Naive thymus-derived CD4-positive, alpha-beta T cell (primary cell): Measurements from ENCODE around the gene TMEM87A. TPM values are rescaled to one million over a fixed set of nuclear protein-coding genes. Genes with fewer than 3 reads are reported as not detected.
A peak's percentile ranks its signal among the peaks of the same experiment; 100 is the strongest.
"Not testable (repeated sequence)": the region's sequence is repeated elsewhere in the genome, so short reads cannot be mapped to it uniquely, and the experiment has no call there.

Source experiments
- ATAC-seq: fragments of 150-1000 bp; cut with Tn5 transposase; 2 replicates; pipeline ENCODE4 v1.10.0; 2021; ENCODE audit warnings: mild to moderate bottlenecking, moderate library complexity
- CTCF ChIA-PET: fragments of 350-600 bp; sonication (Branson Sonifier 250); formaldehyde crosslinking; loops from one replicate; lab custom pipeline; 2021; ENCODE audit warnings: antibody characterized with exemption; lab: Charles Lee
- POLR2A ChIA-PET: fragments of 350-600 bp; sonication (Branson Sonifier 250); formaldehyde crosslinking; loops from one replicate; lab custom pipeline; 2021; ENCODE audit warnings: antibody characterized with exemption, inconsistent platforms; lab: Charles Lee
- DNase-seq, 9 donors: peaks; one replicate each; pipeline versions ENCODE4 v3.0.0 to v3.0.0-alpha.2; 2020 to 2022; ENCODE audit warnings: mixed read lengths in 1 of 9
- H3K27ac ChIP-seq: one replicate; pipeline ENCODE4 v1.7.0; 2013; ENCODE audit warnings: mild to moderate bottlenecking, low read depth, low read length, moderate library complexity
- H3K27me3 ChIP-seq, 2 donors: one replicate each; pipeline ENCODE4 v1.7.0; 2013; ENCODE audit warnings: low read length in 2 of 2, mild to moderate bottlenecking in 2 of 2, moderate library complexity in 2 of 2; ENCODE audit not compliant: control insufficient read depth in 2 of 2, insufficient read depth in 2 of 2
- H3K36me3 ChIP-seq, 3 experiments: 1 replicate in 2 of 3; 2 replicates in 1 of 3; pipeline ENCODE4 v1.7.0; 2013; ENCODE audit warnings: low read length in 3 of 3, mild to moderate bottlenecking in 3 of 3, moderate library complexity in 1 of 3; ENCODE audit not compliant: insufficient read depth in 3 of 3, control insufficient read depth in 2 of 3
- H3K4me1 ChIP-seq, 2 donors: one replicate each; pipeline ENCODE4 v1.7.0; 2013; ENCODE audit warnings: low read length in 2 of 2, mild to moderate bottlenecking in 2 of 2, moderate library complexity in 1 of 2; ENCODE audit not compliant: control insufficient read depth in 2 of 2, insufficient read depth in 2 of 2
- H3K4me3 ChIP-seq: 2 replicates; pipeline ENCODE4 v1.7.0; 2013; ENCODE audit warnings: mild to moderate bottlenecking, low read length
- H3K9me3 ChIP-seq, 3 experiments: 1 replicate in 2 of 3; 2 replicates in 1 of 3; pipeline ENCODE4 v1.7.0; 2013; ENCODE audit warnings: low read length in 3 of 3; ENCODE audit not compliant: control insufficient read depth in 2 of 3
- H3K27ac Mint-ChIP-seq, 9 donors: one replicate each; pipeline ENCODE4 v1.8.0; 2020 to 2022; ENCODE audit warnings: mixed read lengths in 9 of 9, mild to moderate bottlenecking in 8 of 9, moderate library complexity in 5 of 9, inconsistent platforms in 2 of 9
- H3K27me3 Mint-ChIP-seq, 5 donors: one replicate each; pipeline ENCODE4 v1.8.0; 2021 to 2022; ENCODE audit warnings: mixed read lengths in 5 of 5, mild to moderate bottlenecking in 1 of 5
- H3K36me3 Mint-ChIP-seq, 5 donors: one replicate each; pipeline ENCODE4 v1.8.0; 2020 to 2022; ENCODE audit warnings: mixed read lengths in 5 of 5, mild to moderate bottlenecking in 3 of 5, inconsistent platforms in 1 of 5
- H3K4me1 Mint-ChIP-seq, 7 donors: one replicate each; pipeline ENCODE4 v1.8.0; 2020 to 2022; ENCODE audit warnings: mixed read lengths in 7 of 7, mild to moderate bottlenecking in 3 of 7, inconsistent platforms in 1 of 7
- H3K4me3 Mint-ChIP-seq, 10 donors: one replicate each; pipeline ENCODE4 v1.8.0; 2020 to 2022; ENCODE audit warnings: mild to moderate bottlenecking in 10 of 10, mixed read lengths in 10 of 10, moderate library complexity in 6 of 10, inconsistent platforms in 2 of 10
- H3K9me3 Mint-ChIP-seq, 11 donors: one replicate each; pipeline ENCODE4 v1.8.0; 2020 to 2022; ENCODE audit warnings: mixed read lengths in 11 of 11, mild to moderate bottlenecking in 4 of 11, inconsistent platforms in 1 of 11, moderate library complexity in 1 of 11
- intact Hi-C, 2 donors: fragments of 100-400 bp; cut with micrococcal nuclease; formaldehyde crosslinking; loops; one replicate each; pipeline ENCODE4 v1.15.1; 2023
- polyA plus RNA-seq, 2 donors: library from polyadenylated mRNA; unstranded; fragments of 300-500 nt; fragmentation: Illumina TruSeq; gene quantifications; one replicate each; pipeline ENCODE4 v1.2.3, GENCODE V29; 2021
- total RNA-seq, 6 experiments: library from RNA in 5 of 6; stranded (reverse) in 5 of 6; gene quantifications; 1 replicate in 5 of 6; 2 replicates in 1 of 6; pipeline ENCODE4 v1.2.3 and lab custom pipeline; 2021 to 2026

Gene TMEM87A
- total RNA-seq, result 10 to 100 TPM; 41.8 to 61.8 (median 53.7) TPM
- 10 to 100 TPM; 54.3 to 61.7 TPM for polyA plus RNA-seq
- total RNA-seq (lab: John Stamatoyannopoulos, UW), result 77.8 reads per million, percentile 80 among the genes with 10 or more reads in this experiment

DNA sequence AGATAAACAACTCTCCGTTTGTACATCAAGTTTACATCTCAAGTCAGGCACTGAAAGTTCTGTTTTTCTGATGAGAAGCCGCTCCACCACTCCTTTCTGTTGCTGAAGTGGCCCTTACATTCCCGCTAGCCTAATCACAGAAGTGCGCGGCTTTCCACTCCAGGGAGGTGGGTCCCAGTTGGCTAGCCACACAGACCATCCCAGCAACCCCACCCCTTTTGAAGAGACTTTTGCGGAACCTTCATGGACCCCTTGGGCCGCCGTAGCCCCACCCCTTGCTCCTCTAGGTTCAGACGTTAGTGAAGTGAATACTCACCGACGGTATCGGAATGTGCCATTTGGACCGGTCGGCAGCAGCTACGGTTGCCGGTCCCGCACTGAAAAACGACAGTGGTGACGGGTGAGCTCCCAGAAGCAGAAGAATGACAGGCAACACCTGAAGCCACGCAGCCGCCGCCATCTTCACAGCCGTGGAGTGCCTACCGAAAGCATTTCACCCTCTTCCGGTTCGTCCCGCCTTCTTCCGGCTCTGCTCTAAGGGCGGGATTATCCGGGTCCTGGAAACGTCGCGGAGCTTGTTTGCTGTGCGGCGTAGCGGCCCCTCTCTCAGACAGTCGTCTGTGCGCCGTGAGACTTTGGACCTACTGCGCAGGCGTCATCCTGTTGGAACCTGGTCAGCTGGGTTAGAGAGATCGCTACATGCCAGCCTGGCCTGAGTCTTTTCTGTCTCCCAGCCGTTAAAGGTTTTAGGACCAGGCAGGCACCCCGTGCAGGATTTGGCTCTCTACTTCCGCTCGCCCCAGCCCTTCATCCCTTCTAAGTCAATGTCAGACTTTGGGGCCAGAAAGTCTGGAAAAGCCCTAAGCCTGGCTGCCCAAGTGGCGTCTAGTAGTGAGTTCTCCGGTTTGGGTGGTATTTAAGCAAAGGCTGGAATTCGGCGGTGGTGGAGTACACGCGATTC lies at the start of gene TMEM87A, which contains the start of gene GANC:
Gene TMEM87A (minus strand): TSS at position 495 of the 961 bp plus-strand sequence. CDS start 35 bp downstream, at position 460.
Gene GANC (plus strand): TSS at position 263 of the 961 bp plus-strand sequence. CDS start 1,281 bp downstream, outside the sequence.
- peak; percentile 95 for ATAC-seq
- H3K36me3 Mint-ChIP-seq, result peaks cover 0 to 14% (median 5%) of the 10 kb centered on the region in 5 donors
- peaks cover 25 to 26% of the 10 kb centered on the region in 2 donors for H3K4me1 ChIP-seq

DNA sequence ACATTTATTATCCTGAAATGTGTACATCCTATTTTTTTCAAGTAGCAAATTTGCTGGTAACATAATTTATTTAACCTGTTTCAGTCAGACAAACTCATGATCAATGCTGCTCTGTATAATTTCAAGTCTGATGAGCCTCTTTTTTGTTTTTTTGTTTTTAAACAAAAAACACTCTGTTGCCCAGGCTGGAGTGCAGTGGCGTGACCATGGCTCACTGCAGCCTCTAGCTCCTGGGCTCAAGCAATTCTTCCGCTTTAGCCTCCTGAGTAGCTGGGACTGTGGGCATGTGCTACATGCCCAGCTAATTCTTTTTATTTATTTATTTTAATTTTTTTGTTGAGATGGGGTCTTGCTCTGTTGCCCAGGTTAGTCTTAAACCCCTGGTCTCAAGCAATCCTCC lies 46.0 kb upstream of the TMEM87A start:
- H3K9me3 Mint-ChIP-seq, result peaks cover 0 to 2% (median 0%) of the 10 kb centered on the region in 11 donors
- CTCF ChIA-PET, result no interaction called here
- Histone ChIP-seq H3K36me3 (peaks cover 0 to 7% (median 0%) of the 10 kb centered on the region in 3 experiments), H3K4me1 (no peaks in the 10 kb centered on the region), H3K27me3 (no peaks in the 10 kb centered on the region), H3K9me3 (no peaks in the 10 kb centered on the region), H3K4me3 (no peak overlapping the region), H3K27ac (no peak overlapping the region)
- H3K27ac Mint-ChIP-seq, result peak overlapping the region in 1 of 9 donors; percentile 1
- ATAC-seq, result no peak
- peaks cover 24 to 45% (median 34%) of the 10 kb centered on the region in 5 donors for H3K36me3 Mint-ChIP-seq
- no peaks in the 10 kb centered on the region for H3K4me1 Mint-ChIP-seq
- POLR2A ChIA-PET, result interaction anchor here (0.7 kb wide), 1 partner anchor 161 kb away, joined by 3 read pairs; no protein-coding TSS in a partner anchor
- intact Hi-C loops, result no loop called here
- no peaks in the 10 kb centered on the region for H3K27me3 Mint-ChIP-seq
- no peak overlapping the region for H3K4me3 Mint-ChIP-seq
- DNase-seq, result no peak

More for the DNA sequence above, at the start of gene TMEM87A, which contains the start of gene GANC:
- Mint-ChIP-seq H3K9me3 (peaks cover 0 to 1% (median 0%) of the 10 kb centered on the region in 11 donors), H3K27ac (peak within 1 kb of the TSS; percentile 97 to 100 (median 100)), H3K27me3 (no peaks in the 10 kb centered on the region), H3K4me3 (peak within 1 kb of the TSS; percentile 91 to 100 (median 97)), H3K4me1 (peaks cover 30 to 76% (median 67%) of the 10 kb centered on the region in 7 donors)
- H3K27me3 ChIP-seq, result no peaks in the 10 kb centered on the region
- peaks cover 0 to 9% (median 0%) of the 10 kb centered on the region in 3 experiments for H3K36me3 ChIP-seq
- no peaks in the 10 kb centered on the region for H3K9me3 ChIP-seq
- intact Hi-C loops, result loop anchor here (1.0 to 10.0 kb wide), 27 partner anchors 65 to 1708 kb away; partner anchors contain the start of genes HAUS2 (in 2 of the 2), INO80 (in 2 of the 2), LCMT2 (in 2 of the 2) and LRRC57 (in 2 of the 2)
- peak within 1 kb of the TSS; percentile 71 for H3K4me3 ChIP-seq
- POLR2A ChIA-PET, result interaction anchor here (0.6 to 1.8 kb wide), 21 partner anchors 9 to 1701 kb away, joined by 3 to 17 read pairs (median 4); partner anchors contain the start of genes INO80, SNAP23, STARD9 and VPS39
- H3K27ac ChIP-seq, result peak within 1 kb of the TSS; percentile 94
- CTCF ChIA-PET, result interaction anchor here (0.6 kb wide), 1 partner anchor 73 kb away, joined by 3 read pairs; no protein-coding TSS in a partner anchor
- DNase-seq, result peak; percentile 70 to 96 (median 94)

GRCh38 chr15:42316282-42316805 lies 43.1 kb upstream of the TMEM87A start:
- H3K27ac Mint-ChIP-seq, CTCF ChIA-PET: not testable (repeated sequence)

DNA sequence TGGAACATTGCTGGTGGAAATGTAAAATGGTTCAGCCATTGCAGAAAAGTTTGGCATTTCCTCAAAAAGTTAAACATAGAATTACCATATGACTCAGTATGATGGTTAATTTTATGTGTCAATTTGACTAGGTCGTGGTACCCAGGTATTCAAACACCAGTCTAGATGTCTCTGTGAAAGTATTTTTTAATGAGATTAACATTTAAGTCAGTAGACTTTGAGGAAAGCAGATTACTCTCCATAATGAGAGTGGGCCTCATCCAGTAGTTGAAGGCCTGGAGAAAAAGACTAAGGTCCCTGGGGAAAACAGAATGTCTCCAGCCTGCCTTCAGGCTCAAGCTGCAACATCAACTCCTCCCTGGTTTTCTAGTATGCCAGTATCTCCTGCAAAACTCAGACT lies 42.3 kb upstream of the TMEM87A start:
- Mint-ChIP-seq H3K9me3 (no peaks in the 10 kb centered on the region), H3K4me1 (no peaks in the 10 kb centered on the region), H3K27me3 (no peaks in the 10 kb centered on the region), H3K36me3 (peaks cover 8 to 38% (median 26%) of the 10 kb centered on the region in 5 donors), H3K4me3 (no peak overlapping the region), H3K27ac (no peak overlapping the region)
- Histone ChIP-seq H3K4me3 (no peak overlapping the region), H3K4me1 (no peaks in the 10 kb centered on the region), H3K9me3 (no peaks in the 10 kb centered on the region), H3K27me3 (no peaks in the 10 kb centered on the region), H3K27ac (no peak overlapping the region), H3K36me3 (peaks cover 2 to 19% (median 5%) of the 10 kb centered on the region in 3 experiments)
- DNase-seq (no peak), ATAC-seq (no peak)
- POLR2A ChIA-PET, result no interaction called here
- CTCF ChIA-PET, result no interaction called here
- intact Hi-C loops, result no loop called here

More at GRCh38 chr15:42316282-42316805, 43.1 kb upstream of the TMEM87A start:
- POLR2A ChIA-PET, intact Hi-C loops, H3K4me1 Mint-ChIP-seq, ATAC-seq, H3K27me3 Mint-ChIP-seq, H3K4me3 ChIP-seq, H3K9me3 ChIP-seq, H3K27me3 ChIP-seq, H3K27ac ChIP-seq, H3K4me1 ChIP-seq, H3K9me3 Mint-ChIP-seq, H3K4me3 Mint-ChIP-seq, DNase-seq: not testable (repeated sequence)
- H3K36me3 ChIP-seq, result peaks cover 0 to 13% (median 0%) of the 10 kb centered on the region in 3 experiments
- peaks cover 8 to 37% (median 25%) of the 10 kb centered on the region in 5 donors for H3K36me3 Mint-ChIP-seq

- Mint-ChIP-seq H3K4me1 (no peaks in the 10 kb centered on the region), H3K9me3 (no peaks in the 10 kb centered on the region), H3K27me3 (no peaks in the 10 kb centered on the region), H3K27ac (no peak overlapping the region), H3K4me3 (no peak overlapping the region), H3K36me3 (peaks cover 13 to 45% (median 30%) of the 10 kb centered on the region in 5 donors)
- ATAC-seq (no peak), DNase-seq (no peak)
- ChIA-PET CTCF (interaction anchor here (0.6 kb wide), 1 partner anchor 19 kb away, joined by 3 read pairs; no protein-coding TSS in a partner anchor), POLR2A (interaction anchor here (0.6 kb wide), 1 partner anchor 148 kb away, joined by 3 read pairs; no protein-coding TSS in a partner anchor)
- Histone ChIP-seq H3K27me3 (no peaks in the 10 kb centered on the region), H3K27ac (no peak overlapping the region), H3K4me3 (no peak overlapping the region), H3K4me1 (no peaks in the 10 kb centered on the region), H3K36me3 (peaks cover 4 to 24% (median 9%) of the 10 kb centered on the region in 3 experiments), H3K9me3 (no peaks in the 10 kb centered on the region)
- intact Hi-C loops, result no loop called here
Measured at GRCh38 chr15:42314818-42315217, 41.6 kb upstream of the TMEM87A start.

GRCh38 chr15:42313463-42313862 lies 40.2 kb upstream of the TMEM87A start:
- Mint-ChIP-seq H3K27ac (peak overlapping the region in 1 of 9 donors; percentile 57), H3K36me3 (peaks cover 14 to 51% (median 31%) of the 10 kb centered on the region in 5 donors), H3K9me3 (no peaks in the 10 kb centered on the region), H3K27me3 (no peaks in the 10 kb centered on the region), H3K4me1 (no peaks in the 10 kb centered on the region), H3K4me3 (no peak overlapping the region)
- Histone ChIP-seq H3K9me3 (no peaks in the 10 kb centered on the region), H3K27ac (no peak overlapping the region), H3K36me3 (peaks cover 4 to 29% (median 9%) of the 10 kb centered on the region in 3 experiments), H3K4me1 (no peaks in the 10 kb centered on the region), H3K4me3 (no peak overlapping the region), H3K27me3 (no peaks in the 10 kb centered on the region)
- POLR2A ChIA-PET, result no interaction called here
- DNase-seq, result no peak
- CTCF ChIA-PET, result no interaction called here
- no peak for ATAC-seq
- intact Hi-C loops, result no loop called here
